SK-MEL-5 (cell line): ENCODE results near the gene IFITM2. TPM values are rescaled to one million over a fixed set of nuclear protein-coding genes. Genes with fewer than 3 reads are reported as not detected.
"Not testable (repeated sequence)": the region's sequence is repeated elsewhere in the genome, so short reads cannot be mapped to it uniquely, and the experiment has no call there.

Experiments
- DNase-seq: peaks from one replicate; pipeline ENCODE4 v3.0.0-alpha.2; 2016; ENCODE audit warnings: low read depth, low spot score
- in situ Hi-C: cut with HindIII; loops from 2 replicates; pipeline ENCODE4 v1.10.0; 2016; ENCODE audit warnings: low sequenced_read_pairs, high pct_unique_total_duplicates, low pct_unique_long_range_greater_than_20kb
- small RNA-seq, 2 experiments: library from RNA; depleted of rRNA; stranded (forward); fragments of <200 nt; gene quantifications; one replicate each; pipeline ENCODE3, GENCODE V24; 2014
- total RNA-seq: library from RNA; depleted of rRNA; stranded (reverse); fragments of >200 nt; shearing (Covaris generic); gene quantifications from 2 replicates; pipeline ENCODE4 v1.2.3, GENCODE V29; 2014; rRNA removed

IFITM2 gene
- total RNA-seq, 1 experiment from 2014 or later = 4.2 TPM

DNA sequence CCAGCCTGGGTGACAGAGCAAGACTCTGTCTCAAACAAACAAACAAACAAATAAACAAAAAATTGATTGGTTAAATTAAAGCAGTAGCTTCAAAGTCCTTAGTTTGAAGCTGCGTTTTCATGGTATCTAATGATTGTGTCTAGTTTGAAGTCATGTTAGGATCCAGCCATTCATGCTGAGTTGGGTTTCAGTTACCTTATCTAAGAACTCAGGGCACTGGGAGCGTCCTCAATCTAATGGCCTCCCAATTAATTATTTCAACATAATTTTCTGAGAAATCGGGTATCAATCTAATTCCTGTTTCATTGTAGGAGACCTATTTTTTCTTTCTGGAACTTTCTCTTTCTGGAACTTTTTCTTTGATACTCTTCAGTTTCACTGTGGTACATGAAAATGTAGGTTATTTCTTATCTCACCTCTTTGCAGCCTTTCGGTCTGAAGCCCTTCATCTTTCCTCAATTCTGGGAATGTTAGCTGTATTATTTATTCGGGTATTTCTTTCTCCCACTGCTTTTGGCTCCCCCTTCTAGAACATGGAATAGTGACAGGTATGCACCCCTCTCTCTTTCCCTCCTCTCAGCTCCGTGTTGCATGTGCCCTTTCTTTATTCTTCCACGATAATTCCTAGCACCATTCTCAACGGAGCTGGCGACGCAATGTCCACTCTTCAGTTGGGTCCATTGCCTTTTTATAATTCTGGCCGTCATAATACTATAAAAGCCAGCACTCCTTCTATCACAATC, 37.4 kb downstream of the IFITM2 start:
- in situ Hi-C loops = no loop called here

DNA sequence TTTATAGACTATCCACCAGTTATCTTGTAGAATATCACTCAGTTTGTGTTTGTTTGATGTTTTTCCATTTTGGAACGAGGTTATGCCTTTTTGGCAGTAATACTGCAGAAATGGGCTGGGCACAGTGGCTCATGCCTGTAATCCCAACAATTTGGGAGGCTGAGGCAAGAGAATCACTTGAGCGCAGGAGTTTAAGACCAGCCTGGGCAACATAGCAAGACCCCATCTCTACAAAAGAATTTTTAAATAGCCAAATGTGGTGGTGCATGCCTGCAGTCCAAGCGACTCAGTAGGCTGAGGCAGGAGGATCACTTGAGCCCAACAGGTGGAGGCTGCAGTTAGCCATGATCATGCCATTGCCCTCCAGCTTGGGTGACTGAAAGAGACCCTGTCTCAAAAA, 38.9 kb downstream of the IFITM2 start:
- no peak for DNase-seq
- in situ Hi-C loops = no loop called here

More for the DNA sequence above, 37.4 kb downstream of the IFITM2 start:
- no peak for DNase-seq

DNA sequence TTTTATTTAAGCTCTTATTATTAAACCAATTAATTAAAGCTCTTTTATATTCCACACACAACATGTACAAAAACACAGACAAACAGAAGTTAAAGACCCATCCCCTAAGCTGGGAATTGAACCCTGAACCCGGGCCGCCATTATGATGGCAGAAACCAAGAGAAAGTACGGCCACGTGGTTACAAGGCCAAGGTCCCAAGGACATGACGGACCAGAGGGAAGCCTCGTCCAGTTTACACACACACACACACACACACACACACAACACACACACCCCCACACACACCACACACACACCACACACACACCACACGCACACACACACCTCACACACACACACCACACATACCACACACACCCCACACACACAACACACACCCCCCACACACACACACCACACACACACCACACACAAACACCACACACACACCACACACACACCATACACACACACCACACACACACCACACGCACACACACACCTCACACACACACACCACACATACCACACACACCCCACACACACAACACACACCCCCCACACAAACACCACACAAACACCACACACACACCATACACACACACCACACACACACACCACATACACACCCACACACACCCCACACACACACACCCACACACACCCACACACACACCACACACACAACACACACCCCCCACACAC, 41.8 kb downstream of the IFITM2 start:
- in situ Hi-C loops, DNase-seq: not testable (repeated sequence)

DNA sequence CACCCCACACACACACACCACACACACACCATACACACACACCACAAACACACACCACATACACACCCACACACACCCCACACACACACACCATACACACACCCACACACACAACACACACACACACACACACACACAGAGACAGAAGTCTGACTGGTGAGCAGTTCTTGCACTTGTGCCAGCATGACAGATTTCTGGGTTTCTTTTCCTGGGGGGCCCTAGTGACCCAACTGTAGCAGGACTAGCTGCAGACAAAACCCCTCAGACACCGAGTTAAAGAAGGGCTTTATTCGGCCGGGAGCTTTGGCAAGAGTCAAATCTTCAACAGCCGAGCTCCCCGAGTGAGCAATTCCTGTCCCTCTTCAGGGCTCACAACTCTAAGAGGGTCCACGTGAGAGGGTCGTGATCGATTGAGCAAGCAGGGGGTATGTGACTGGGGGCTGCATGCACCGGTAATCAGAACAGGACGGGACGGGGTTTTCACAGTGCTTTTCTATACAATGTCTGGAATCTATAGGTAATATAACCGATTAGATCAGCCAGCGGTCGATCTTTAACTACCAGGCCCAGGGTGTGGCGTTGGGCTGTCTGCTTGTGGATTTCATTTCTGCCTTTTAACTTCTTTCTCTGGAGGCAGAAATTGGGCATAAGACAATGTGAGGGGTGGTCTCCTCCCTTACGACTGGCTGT, 42.6 kb downstream of the IFITM2 start:
- in situ Hi-C loops, DNase-seq: not testable (repeated sequence)

DNA sequence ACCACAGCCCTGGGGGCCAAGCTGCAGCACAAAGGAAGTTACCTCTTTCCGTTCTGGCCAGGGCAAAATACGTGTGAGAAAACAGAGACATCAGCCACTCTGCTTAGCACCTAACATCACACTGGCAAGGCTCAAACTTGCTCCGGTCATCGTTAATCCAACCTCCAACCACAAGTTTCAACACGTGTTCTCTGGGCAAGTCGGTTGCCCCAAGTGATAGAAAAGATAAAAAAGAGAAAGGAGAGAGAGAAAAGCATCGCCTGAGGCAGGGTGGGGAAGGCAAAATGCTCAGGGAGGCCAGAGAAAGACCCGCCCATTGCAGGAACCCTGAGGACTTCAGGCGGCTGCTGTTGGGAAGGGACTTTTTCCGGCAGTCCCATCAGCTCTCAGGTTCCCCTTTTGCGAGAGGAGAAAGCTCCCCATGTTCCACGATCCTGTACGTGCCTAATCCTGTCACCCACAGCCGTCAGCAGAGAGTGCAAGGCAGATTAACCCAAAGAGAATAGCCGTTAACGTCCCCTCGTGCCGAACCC, 43.2 kb downstream of the IFITM2 start:
- no peak for DNase-seq
- in situ Hi-C loops = no loop called here

DNA sequence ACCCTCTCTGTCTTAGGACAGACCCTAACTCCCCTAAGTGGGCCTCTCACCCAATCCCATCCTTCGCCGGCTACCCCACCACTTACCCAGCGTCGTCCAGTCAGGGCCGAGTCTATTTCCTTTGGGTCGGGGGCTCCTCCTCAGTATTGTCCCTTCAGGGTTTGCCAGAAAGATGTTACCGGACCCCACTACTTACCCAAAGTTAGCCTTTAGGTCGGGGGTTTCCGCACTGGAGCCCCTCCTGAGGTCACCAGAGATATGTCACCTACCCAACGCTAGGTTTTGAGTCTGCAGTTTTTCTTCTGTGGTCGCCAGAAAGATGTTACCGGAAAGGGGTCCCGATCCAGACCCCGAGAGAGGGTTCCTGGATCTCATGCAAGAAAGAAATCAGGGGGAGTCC, 43.8 kb downstream of the IFITM2 start:
- DNase-seq = no peak
- in situ Hi-C loops = no loop called here

DNA sequence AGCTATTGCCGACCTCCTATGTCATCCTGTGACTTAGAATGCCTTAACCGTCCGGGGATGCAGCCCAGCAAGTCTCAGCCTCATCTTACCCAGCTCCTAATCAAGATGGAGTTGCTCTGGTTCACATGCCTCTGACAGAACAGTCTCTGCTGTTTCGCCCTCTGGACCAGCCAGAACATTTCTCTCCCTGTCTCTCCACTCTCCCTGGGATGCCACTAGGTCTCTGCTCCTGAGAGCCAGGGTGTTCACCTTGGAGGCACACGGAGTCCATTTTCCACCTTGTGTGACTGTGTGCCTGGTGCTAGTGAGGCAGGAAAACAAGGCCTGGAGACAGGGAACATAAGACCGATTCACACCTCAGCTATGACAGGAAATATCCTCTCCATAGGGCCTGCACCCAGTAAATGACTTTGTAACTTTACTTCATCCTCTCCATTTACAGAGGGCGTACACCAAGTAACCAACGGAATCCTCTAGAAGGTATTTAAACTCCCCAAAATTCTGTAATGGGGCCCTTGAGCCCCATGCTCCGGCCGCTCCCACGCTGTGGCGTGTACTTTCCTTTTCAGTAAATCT, 44.9 kb downstream of the IFITM2 start:
- no peak for DNase-seq
- in situ Hi-C loops = no loop called here

DNA sequence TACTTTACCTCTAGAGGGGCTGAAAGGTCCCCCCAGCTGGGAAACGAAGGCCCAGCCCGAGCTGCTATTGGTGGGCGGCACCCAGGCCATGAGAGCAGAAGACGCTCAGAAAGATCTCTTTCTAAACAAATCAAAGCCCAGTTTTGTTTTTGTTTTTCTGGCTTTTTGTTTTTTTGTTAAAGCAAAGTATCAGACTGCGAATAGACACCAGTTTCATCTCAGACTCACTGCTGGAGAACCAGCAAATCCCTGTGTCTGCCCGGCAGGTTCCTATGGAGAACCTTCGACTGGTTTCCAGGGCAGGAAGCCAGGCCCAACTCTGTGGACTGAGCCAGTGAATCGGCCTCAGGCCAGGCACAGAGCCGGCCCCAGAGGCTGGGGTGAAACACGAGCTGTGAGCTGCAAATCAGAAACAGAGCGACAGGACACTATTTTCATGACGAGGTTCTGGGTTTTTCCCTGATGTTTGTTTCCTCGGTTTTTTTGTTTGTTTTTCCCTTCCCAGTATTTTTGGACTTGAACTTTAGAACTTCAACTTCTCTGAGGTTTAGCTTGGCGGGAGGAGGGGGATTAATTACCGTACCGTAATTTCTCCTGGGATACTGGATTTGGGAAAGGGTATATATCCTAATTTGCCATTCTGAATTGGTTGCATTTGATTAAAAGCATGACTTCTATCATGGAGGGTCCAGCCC, 45.7 kb downstream of the IFITM2 start:
- in situ Hi-C loops = no loop called here
- DNase-seq = no peak

DNA sequence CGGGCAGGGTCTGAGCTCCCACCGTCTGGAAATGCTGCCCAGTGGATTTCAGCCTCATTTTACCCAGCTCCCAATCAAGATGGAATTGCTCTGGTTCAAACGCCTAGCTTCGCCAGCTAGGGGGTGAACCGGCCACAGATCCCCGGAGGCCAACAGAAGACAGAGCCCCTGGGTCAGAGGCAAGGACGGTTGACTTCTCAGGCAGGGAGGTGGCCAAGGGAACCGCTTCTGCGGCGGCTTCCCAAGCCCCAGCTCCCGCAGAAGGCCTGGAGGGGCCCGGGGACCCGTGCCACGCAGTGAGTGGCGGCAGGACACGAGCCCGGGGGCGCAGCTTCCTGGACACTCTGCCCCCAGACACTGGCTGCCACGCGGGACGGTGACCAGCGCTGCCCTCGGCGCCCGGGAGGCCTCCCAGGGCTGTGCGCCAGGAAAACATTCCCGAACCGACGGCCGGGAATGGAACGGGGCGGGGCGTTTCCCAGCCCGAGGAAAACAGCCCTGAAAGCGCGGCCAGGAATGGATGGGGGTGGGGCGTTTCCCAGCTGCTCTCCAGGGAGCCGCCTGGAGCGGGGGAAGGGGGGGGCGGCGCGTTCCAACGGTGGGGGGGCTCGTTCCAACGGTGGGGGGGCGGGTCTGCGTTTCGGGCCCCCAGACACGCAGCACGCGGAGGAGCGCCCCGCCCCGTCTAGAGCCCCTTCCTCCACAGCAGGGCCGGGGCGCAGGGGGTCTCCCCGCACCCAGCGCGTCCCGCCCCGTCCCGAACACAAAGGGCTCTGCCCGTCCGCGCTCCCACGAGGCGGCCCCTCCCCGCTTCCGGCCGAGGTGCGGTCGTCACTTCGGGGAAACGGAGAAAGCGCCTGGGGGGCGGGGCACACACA, 48.2 kb downstream of the IFITM2 start:
- peak; percentile 89 for DNase-seq
- in situ Hi-C loops = no loop called here

DNA sequence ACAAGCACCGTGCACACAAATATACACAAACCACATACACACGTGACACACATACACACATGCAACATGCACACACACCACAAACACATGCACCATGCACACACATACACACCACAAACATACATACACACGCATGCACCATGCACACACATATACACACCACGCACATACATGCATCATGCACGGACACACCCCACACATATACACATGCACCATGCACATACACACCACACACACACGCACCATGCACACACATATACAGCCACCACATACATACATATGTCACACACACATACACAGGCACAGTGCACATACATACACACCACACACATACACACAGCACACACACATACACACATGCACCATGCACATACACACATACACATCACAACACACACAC, 49.0 kb downstream of the IFITM2 start:
- in situ Hi-C loops = no loop called here
- DNase-seq = no peak

DNA sequence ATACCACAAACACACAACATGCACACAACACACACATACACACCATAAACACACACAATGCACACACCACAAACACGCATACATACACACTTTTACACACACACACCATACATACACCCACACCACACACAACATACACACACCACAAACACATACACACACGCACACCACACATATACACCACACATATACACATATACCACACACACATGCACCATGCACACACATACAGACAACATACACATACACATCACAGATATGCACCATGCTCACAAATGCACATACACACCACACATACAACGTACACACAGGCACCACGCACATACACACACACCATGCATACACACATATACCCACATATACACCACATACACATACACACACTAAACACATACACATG, 50.0 kb downstream of the IFITM2 start:
- DNase-seq = no peak
- in situ Hi-C loops = no loop called here

DNA sequence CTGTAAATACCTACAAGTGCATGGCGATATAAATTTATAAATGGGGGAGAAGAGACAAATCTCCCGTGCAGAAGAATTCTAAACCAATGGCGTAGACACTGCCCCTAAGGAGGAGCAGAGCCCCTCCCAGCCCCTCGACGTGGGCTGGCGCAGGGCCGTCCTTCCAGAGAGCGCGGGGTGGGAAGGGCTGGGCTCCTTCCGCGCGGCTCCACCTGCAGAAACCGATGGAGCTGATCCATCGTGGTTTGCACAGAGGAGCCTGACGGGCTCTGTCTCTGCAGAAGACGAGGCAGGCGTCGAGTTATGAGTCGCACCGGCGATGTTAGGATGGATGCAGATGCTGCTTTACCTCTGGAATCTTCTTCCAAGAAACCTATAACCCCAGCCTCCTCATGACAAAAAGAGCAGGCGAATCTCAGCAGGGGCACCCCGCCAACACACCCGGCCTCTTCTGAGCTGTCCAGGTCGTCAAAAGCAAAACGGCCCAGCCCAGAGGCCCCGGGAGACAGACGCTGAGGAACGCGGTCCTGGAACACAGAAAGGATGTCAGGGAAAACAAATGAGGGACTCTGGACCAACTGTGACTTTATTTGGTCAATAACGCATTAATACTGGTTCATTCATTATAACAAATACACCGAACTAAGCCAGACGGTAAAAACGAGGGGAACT, 50.6 kb downstream of the IFITM2 start:
- no peak for DNase-seq
- in situ Hi-C loops = no loop called here

Small RNAs within 50 kb of the gene (small RNA-seq; reads per million reads assigned to genes)
- 0 reads per million in 2 experiments for gene AC136475.6

Other genes with a start within 250 kb of the IFITM2 start
- not detected in 2 replicates for gene SCGB1C1, start 114.7 kb upstream of the IFITM2 start, total RNA-seq
- 15.5 and 16.3 TPM in 2 replicates for gene BET1L, start 100.4 kb upstream of the IFITM2 start, total RNA-seq
- gene RIC8A, start 100.1 kb upstream of the IFITM2 start, total RNA-seq = 93.8 and 117 TPM in 2 replicates
- 8.4 and 8.8 TPM in 2 replicates for gene SIRT3, start 71.5 kb upstream of the IFITM2 start, total RNA-seq
- gene PSMD13, start 70.8 kb upstream of the IFITM2 start, total RNA-seq = 133 and 140 TPM in 2 replicates
- gene NLRP6, start 29.4 kb upstream of the IFITM2 start, total RNA-seq = 0.11 TPM in 1 of 2 replicates, not detected in the other
- gene PGGHG, start 18.7 kb upstream of the IFITM2 start, total RNA-seq = 12.6 and 14.9 TPM in 2 replicates
- gene IFITM5, start 8.3 kb upstream of the IFITM2 start, total RNA-seq = not detected in 2 replicates
- 0.32 and 0.79 TPM in 2 replicates for gene IFITM1, start 6.2 kb downstream of the IFITM2 start, total RNA-seq
- gene IFITM3, start 13.0 kb downstream of the IFITM2 start, total RNA-seq = 30.3 and 40.0 TPM in 2 replicates
- 1.1 and 1.4 TPM in 2 replicates for gene B4GALNT4, start 61.7 kb downstream of the IFITM2 start, total RNA-seq
- not detected in 2 replicates for gene PKP3, start 86.4 kb downstream of the IFITM2 start, total RNA-seq
- 23.4 and 25.6 TPM in 2 replicates for gene SIGIRR, start 107.2 kb downstream of the IFITM2 start, total RNA-seq
- not detected in 2 replicates for gene ANO9, start 134.2 kb downstream of the IFITM2 start, total RNA-seq
- gene PTDSS2, start 142.5 kb downstream of the IFITM2 start, total RNA-seq = 41.7 and 45.6 TPM in 2 replicates
- gene RNH1, start 199.4 kb downstream of the IFITM2 start, total RNA-seq = 178 and 180 TPM in 2 replicates
- gene HRAS, start 227.8 kb downstream of the IFITM2 start, total RNA-seq = 48.3 and 55.6 TPM in 2 replicates
- gene LRRC56, start 229.7 kb downstream of the IFITM2 start, total RNA-seq = 0.11 and 0.13 TPM in 2 replicates